GM12878 (cell line): Measurements from ENCODE around the gene FOXP4. TPM values are rescaled to one million over a fixed set of nuclear protein-coding genes. Genes with fewer than 3 reads are reported as not detected.

Experiments
- ATAC-seq: fragments of 200-7000 bp; cut with Tn5 transposase; 3 replicates; pipeline ENCODE4 v1.9.1; 2020; ENCODE audit warnings: mild to moderate bottlenecking, moderate library complexity
- BruUV-seq: library from RNA; stranded (reverse); fragments of 400-500 nt; replicated peaks from 2 replicates; lab custom pipeline; 2021; lab: Mats Ljungman, UMichigan
- CTCF ChIA-PET: fragments of 300-600 bp; sonication (Branson Sonifier 250); formaldehyde crosslinking; extraction: SDS; loops from one replicate; lab custom pipeline; 2021; ENCODE audit warnings: inconsistent platforms; lab: Yijun Ruan, JAX
- POLR2A ChIA-PET: fragments of 350-600 bp; formaldehyde crosslinking; extraction: SDS; loops from one replicate; lab custom pipeline; 2021; ENCODE audit warnings: inconsistent platforms; lab: Charles Lee
- RAD21 ChIA-PET: fragments of 300-600 bp; sonication (Branson Sonifier 250); formaldehyde crosslinking; loops from one replicate; lab custom pipeline; 2023; ENCODE audit warnings: antibody characterized with exemption; ENCODE audit not compliant: unreplicated experiment; lab: Charles Lee
- SMC1A ChIA-PET: fragments of 300-600 bp; sonication (Branson Sonifier 250); formaldehyde crosslinking; loops from one replicate; lab custom pipeline; 2023; ENCODE audit not compliant: unreplicated experiment, uncharacterized antibody; lab: Charles Lee
- DNase-seq: peaks from one replicate; pipeline ENCODE4 v3.0.0-alpha.2; 2011; ENCODE audit warnings: low read depth, low spot score
- FAIRE-seq: peaks from 3 replicates; lab custom pipeline; 2011; peaks lifted over from hg19 to GRCh38; lab: Jason Lieb, UNC
- H2AFZ ChIP-seq: 2 replicates; pipeline ENCODE4 v1.6.0; 2011; ENCODE audit warnings: low read depth, low read length, control low read depth; ENCODE audit not compliant: control insufficient read depth
- H3K27ac ChIP-seq: 2 replicates; pipeline ENCODE4 v1.5.1; 2011; ENCODE audit warnings: control low read depth; ENCODE audit not compliant: control insufficient read depth, insufficient read depth
- H3K27me3 ChIP-seq, 2 experiments: replicated peaks in 1 of 2; 2 replicates each; pipeline versions ENCODE4 v1.6.0 to v1.6.1; 2011; ENCODE audit warnings: low read length in 1 of 2; ENCODE audit not compliant: control insufficient read depth in 2 of 2, insufficient read depth in 2 of 2
- H3K36me3 ChIP-seq, 2 experiments: 2 replicates each; pipeline ENCODE4 v1.5.1; 2011; ENCODE audit warnings: low read length in 1 of 2; ENCODE audit not compliant: control insufficient read depth in 2 of 2, insufficient read depth in 2 of 2
- H3K4me1 ChIP-seq: 2 replicates; pipeline ENCODE4 v1.6.1; 2011; ENCODE audit warnings: mild to moderate bottlenecking, low read length, moderate library complexity, mixed read lengths; ENCODE audit not compliant: control insufficient read depth, insufficient read depth
- H3K4me2 ChIP-seq: 2 replicates; pipeline ENCODE4 v1.6.0; 2011; ENCODE audit warnings: control low read depth; ENCODE audit not compliant: control insufficient read depth, insufficient read depth
- H3K4me3 ChIP-seq: fragments of 200-600 bp; sonication (generic); 2 replicates; pipeline ENCODE4 v1.5.1; 2016
- H3K79me2 ChIP-seq: 2 replicates; pipeline ENCODE4 v1.6.0; 2011; ENCODE audit warnings: low read length; ENCODE audit not compliant: control insufficient read depth, insufficient read depth
- H3K9ac ChIP-seq: 2 replicates; pipeline ENCODE4 v1.8.0; 2011; ENCODE audit warnings: low read length, control low read depth, mixed read lengths; ENCODE audit not compliant: control insufficient read depth, insufficient read depth
- H3K9me3 ChIP-seq: replicated peaks from 3 replicates; pipeline ENCODE4 v1.5.1; 2011; ENCODE audit warnings: mild to moderate bottlenecking, low read length; ENCODE audit not compliant: control insufficient read depth, insufficient read depth
- H4K20me1 ChIP-seq: 2 replicates; pipeline ENCODE4 v1.6.0; 2011; ENCODE audit not compliant: control insufficient read depth, insufficient read depth
- BHLHE40 ChIP-seq, 2 experiments: fragments of 450-650 bp in 1 of 2; IDR thresholded peaks; 2 replicates each; pipeline ENCODE4 v1.6.1; 2011 to 2017; ENCODE audit warnings: low read depth in 2 of 2, borderline replicate concordance in 1 of 2, improper control_type of control experiment in 1 of 2, low read length in 1 of 2, mild to moderate bottlenecking in 1 of 2
- GATAD2B ChIP-seq: fragments of 450-650 bp; conservative IDR thresholded peaks from 2 replicates; pipeline ENCODE4 v1.6.1; 2017; ENCODE audit warnings: low read depth, mild to moderate bottlenecking, moderate library complexity
- HDGF ChIP-seq: fragments of 450-650 bp; IDR thresholded peaks from 2 replicates; pipeline ENCODE4 v1.6.1; 2016; ENCODE audit warnings: antibody characterized with exemption
- NFXL1 ChIP-seq: fragments of 450-650 bp; IDR thresholded peaks from 2 replicates; pipeline ENCODE4 v1.6.1; 2017; ENCODE audit warnings: antibody characterized with exemption, mild to moderate bottlenecking, borderline replicate concordance
- NR2C2 ChIP-seq: IDR thresholded peaks from 2 replicates; pipeline ENCODE4 v1.6.1; 2011; ENCODE audit warnings: borderline replicate concordance, low read depth; ENCODE audit not compliant: control insufficient read depth, insufficient read length
- POLR2AphosphoS2 ChIP-seq: IDR thresholded peaks from 2 replicates; pipeline ENCODE4 v1.6.1; 2011; ENCODE audit warnings: low read depth, mild to moderate bottlenecking, low read length, improper control_type of control experiment, moderate library complexity
- POU2F2 ChIP-seq: IDR thresholded peaks from 3 replicates; pipeline ENCODE4 v1.6.1; 2011; ENCODE audit warnings: low read depth, mild to moderate bottlenecking, low read length, borderline replicate concordance
- SPI1 ChIP-seq: IDR thresholded peaks from 2 replicates; pipeline ENCODE4 v1.6.1; 2011; ENCODE audit warnings: low read depth, mild to moderate bottlenecking, low read length, moderate library complexity, borderline replicate concordance; ENCODE audit not compliant: insufficient read depth
- TCF12 ChIP-seq: IDR thresholded peaks from 2 replicates; pipeline ENCODE4 v1.6.1; 2011; ENCODE audit warnings: low read depth, mild to moderate bottlenecking, low read length
- WGBS: methylation state at CpG from one replicate; pipeline ENCODE4 v1.1.6; 2016; ENCODE audit warnings: low lambda C conversion rate; ENCODE audit not compliant: insufficient replicate concordance, insufficient coverage; ENCODE audit errors: missing lambda C conversion rate; 5-methylcytosine and 5-hydroxymethylcytosine counted together
- in situ Hi-C: fragments of 300-500 bp; cut with MboI; formaldehyde crosslinking; loops from 9 replicates; pipeline ENCODE4 v1.14.3; 2018; ENCODE audit warnings: mixed read lengths
- intact Hi-C: fragments of 100-400 bp; cut with micrococcal nuclease; formaldehyde crosslinking; loops from one replicate; pipeline ENCODE4 v1.14.2; 2022; ENCODE audit not compliant: unreplicated experiment
- polyA plus RNA-seq, 11 experiments: library from polyadenylated mRNA; depleted of rRNA in 4 of 11; unstranded in 6 of 11; stranded (reverse) in 5 of 11; fragments of >200 nt; fragmentation: Nextera tagmentation in 4 of 11; fragmentation: Illumina TruSeq in 1 of 11; extraction: Ambion mirVana in 4 of 11; extraction: Trizol in 1 of 11; gene quantifications; 1 replicate in 1 of 11; 2 replicates in 10 of 11; pipeline versions ENCODE4 v1.2.1 to v1.2.3, GENCODE V29; 2011 to 2016; ENCODE audit warnings: inconsistent platforms in 2 of 11, missing spikeins in 2 of 11, low read depth in 1 of 11
- total RNA-seq, 4 experiments: library from RNA; depleted of rRNA in 3 of 4; stranded (reverse); fragments of >200 nt in 3 of 4; fragmentation: Illumina TruSeq in 1 of 4; extraction: Trizol in 1 of 4; gene quantifications; 2 replicates each; pipeline versions ENCODE4 v1.2.1 to v1.2.3, GENCODE V29; 2013 to 2021
- TF ChIP-seq, protein P1 (sequence below): fragments of 450-650 bp; formaldehyde crosslinking; IDR thresholded peaks from 2 replicates; pipeline ENCODE4 v1.5.0; 2022; ENCODE audit warnings: mild to moderate bottlenecking, missing genetic modification characterization
- TF ChIP-seq, protein P2 (sequence below): fragments of 150-350 bp; IDR thresholded peaks from 2 replicates; pipeline ENCODE4 v1.6.1; 2014; ENCODE audit warnings: mild to moderate bottlenecking, low read depth, low read length
- TF ChIP-seq, protein P3 (sequence below): IDR thresholded peaks from 2 replicates; pipeline ENCODE4 v1.6.1; 2012; ENCODE audit warnings: low read length, inconsistent platforms

Gene FOXP4
- total and polyA plus RNA-seq, 10 of the 15 experiments (the other 5 are each of a cell fraction or from before 2014, with no cell fraction given), result 0.31 to 46.1 (median 2.3) TPM

DNA sequence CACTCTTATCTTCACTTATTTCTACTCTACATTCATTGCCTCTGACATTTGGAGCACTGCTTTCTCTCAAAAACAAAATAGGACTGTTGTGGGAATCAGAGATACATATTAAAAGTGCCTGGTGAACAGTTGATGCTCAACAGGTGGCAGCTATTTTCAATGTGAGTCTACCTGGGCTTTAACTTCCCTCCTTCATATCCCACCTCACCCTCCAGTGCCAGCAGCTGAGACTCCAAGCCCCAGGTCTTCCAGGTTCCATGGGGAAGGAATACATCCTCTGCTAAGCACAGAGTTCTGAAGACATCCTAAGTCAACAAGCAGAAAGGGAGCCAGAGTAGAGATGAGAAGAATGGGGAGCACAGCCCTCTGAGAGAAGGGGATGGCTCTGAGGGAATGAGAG, 7.0 kb upstream of the FOXP4 start (continued):
- TF ChIP-seq, protein P1, sequence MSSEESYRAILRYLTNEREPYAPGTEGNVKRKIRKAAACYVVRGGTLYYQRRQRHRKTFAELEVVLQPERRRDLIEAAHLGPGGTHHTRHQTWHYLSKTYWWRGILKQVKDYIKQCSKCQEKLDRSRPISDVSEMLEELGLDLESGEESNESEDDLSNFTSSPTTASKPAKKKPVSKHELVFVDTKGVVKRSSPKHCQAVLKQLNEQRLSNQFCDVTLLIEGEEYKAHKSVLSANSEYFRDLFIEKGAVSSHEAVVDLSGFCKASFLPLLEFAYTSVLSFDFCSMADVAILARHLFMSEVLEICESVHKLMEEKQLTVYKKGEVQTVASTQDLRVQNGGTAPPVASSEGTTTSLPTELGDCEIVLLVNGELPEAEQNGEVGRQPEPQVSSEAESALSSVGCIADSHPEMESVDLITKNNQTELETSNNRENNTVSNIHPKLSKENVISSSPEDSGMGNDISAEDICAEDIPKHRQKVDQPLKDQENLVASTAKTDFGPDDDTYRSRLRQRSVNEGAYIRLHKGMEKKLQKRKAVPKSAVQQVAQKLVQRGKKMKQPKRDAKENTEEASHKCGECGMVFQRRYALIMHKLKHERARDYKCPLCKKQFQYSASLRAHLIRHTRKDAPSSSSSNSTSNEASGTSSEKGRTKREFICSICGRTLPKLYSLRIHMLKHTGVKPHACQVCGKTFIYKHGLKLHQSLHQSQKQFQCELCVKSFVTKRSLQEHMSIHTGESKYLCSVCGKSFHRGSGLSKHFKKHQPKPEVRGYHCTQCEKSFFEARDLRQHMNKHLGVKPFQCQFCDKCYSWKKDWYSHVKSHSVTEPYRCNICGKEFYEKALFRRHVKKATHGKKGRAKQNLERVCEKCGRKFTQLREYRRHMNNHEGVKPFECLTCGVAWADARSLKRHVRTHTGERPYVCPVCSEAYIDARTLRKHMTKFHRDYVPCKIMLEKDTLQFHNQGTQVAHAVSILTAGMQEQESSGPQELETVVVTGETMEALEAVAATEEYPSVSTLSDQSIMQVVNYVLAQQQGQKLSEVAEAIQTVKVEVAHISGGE (CRISPR knock-in tag), result no peak

DNA sequence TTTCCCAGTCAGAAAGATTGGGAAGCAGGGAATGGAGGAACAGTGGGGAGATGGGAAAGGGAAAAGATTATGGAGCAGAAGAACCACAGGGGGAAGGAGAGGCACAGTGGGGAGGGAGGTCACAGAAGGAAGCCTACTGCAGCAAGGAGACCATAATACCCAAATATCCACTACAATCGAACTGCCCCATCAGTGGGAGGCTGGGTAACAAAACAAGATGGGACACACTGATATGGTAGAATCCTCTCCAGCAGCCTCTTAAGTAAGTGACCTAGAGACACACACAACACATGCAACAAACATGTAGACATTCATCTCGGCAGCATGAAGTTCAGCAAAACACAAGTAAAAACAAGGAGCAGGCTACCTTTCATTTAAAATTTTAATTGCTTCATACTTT, 4.8 kb upstream of the FOXP4 start:
- H3K27me3 ChIP-seq, result no peaks in the 10 kb centered on the region
- DNase-seq (no peak), ATAC-seq (no peak), FAIRE-seq (no peak)
- H3K4me1 ChIP-seq, result peaks cover 28% of the 10 kb centered on the region
- SMC1A ChIA-PET, result interaction anchor here (1.8 kb wide), 1 partner anchor 11 kb away, joined by 5 read pairs; no protein-coding TSS in a partner anchor
- no peaks in the 10 kb centered on the region for H3K36me3 ChIP-seq
- RAD21 ChIA-PET, result interaction anchor here (1.4 to 1.6 kb wide), 2 partner anchors 10 to 80 kb away, joined by 4 to 5 read pairs; no protein-coding TSS in a partner anchor
- CTCF ChIA-PET, result interaction anchor here (1.6 kb wide), 1 partner anchor 10 kb away, joined by 4 read pairs; no protein-coding TSS in a partner anchor
- H3K4me2 ChIP-seq, result no peak overlapping the region
- BruUV-seq, result no TSS peak
- H3K9ac ChIP-seq, result no peak overlapping the region
- H3K79me2 ChIP-seq, result peaks cover 4% of the 10 kb centered on the region
- no peak overlapping the region for H3K27ac ChIP-seq
- no peak overlapping the region for H2AFZ ChIP-seq
- intact Hi-C loops, result no loop called here
- H3K9me3 ChIP-seq, result no peaks in the 10 kb centered on the region; the same call in 2 of the 3 replicates
- no peak overlapping the region for H3K4me3 ChIP-seq
- 90% methylated on average over 2 of the region's 2 CpGs for WGBS
- POLR2A ChIA-PET, result no interaction called here
- in situ Hi-C loops, result no loop called here
- no peaks in the 10 kb centered on the region for H4K20me1 ChIP-seq
- TF ChIP-seq, protein P2, sequence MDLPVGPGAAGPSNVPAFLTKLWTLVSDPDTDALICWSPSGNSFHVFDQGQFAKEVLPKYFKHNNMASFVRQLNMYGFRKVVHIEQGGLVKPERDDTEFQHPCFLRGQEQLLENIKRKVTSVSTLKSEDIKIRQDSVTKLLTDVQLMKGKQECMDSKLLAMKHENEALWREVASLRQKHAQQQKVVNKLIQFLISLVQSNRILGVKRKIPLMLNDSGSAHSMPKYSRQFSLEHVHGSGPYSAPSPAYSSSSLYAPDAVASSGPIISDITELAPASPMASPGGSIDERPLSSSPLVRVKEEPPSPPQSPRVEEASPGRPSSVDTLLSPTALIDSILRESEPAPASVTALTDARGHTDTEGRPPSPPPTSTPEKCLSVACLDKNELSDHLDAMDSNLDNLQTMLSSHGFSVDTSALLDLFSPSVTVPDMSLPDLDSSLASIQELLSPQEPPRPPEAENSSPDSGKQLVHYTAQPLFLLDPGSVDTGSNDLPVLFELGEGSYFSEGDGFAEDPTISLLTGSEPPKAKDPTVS, result no peak
- TF ChIP-seq, protein P1 (CRISPR knock-in tag), result no peak
- TF ChIP-seq POU2F2 (no peak), HDGF (no peak), GATAD2B (no peak), SPI1 (no peak), NR2C2 (no peak), NFXL1 (no peak), BHLHE40 (IDR thresholded peaks at IDR 0.05; ENCODE audit: borderline replicate concordance in 1 of 2, low read depth in 2 of 2, low read length in 1 of 2) (no peak), TCF12 (no peak), POLR2AphosphoS2 (no peak)
- TF ChIP-seq, protein P3, sequence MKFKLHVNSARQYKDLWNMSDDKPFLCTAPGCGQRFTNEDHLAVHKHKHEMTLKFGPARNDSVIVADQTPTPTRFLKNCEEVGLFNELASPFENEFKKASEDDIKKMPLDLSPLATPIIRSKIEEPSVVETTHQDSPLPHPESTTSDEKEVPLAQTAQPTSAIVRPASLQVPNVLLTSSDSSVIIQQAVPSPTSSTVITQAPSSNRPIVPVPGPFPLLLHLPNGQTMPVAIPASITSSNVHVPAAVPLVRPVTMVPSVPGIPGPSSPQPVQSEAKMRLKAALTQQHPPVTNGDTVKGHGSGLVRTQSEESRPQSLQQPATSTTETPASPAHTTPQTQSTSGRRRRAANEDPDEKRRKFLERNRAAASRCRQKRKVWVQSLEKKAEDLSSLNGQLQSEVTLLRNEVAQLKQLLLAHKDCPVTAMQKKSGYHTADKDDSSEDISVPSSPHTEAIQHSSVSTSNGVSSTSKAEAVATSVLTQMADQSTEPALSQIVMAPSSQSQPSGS, result no peak
